ENCODE measurements around the gene FBXW12.

The FBXW12 gene

GRCh38 chr3:48422272-48422671 lies 50.3 kb downstream of the FBXW12 start:
- no peak for DNase-seq (ENCODE audit: low spot score)

- DNase-seq (ENCODE audit: low spot score): no peak
Measured at GRCh38 chr3:48422681-48423080, 50.7 kb downstream of the FBXW12 start.

GRCh38 chr3:48423241-48423882 lies 51.3 kb downstream of the FBXW12 start:
- DNase-seq (ENCODE audit: low spot score): no peak

- no peak for DNase-seq (ENCODE audit: low spot score)
Measured at GRCh38 chr3:48423883-48424695, 52.1 kb downstream of the FBXW12 start.

GRCh38 chr3:48425281-48425812 lies 53.3 kb downstream of the FBXW12 start:
- DNase-seq (ENCODE audit: low spot score): no peak

GRCh38 chr3:48426401-48426909 lies 54.4 kb downstream of the FBXW12 start:
- DNase-seq (ENCODE audit: low spot score): no peak

GRCh38 chr3:48426944-48427629 lies 55.1 kb downstream of the FBXW12 start:
- no peak for DNase-seq (ENCODE audit: low spot score)

GRCh38 chr3:48427630-48427962 lies 55.6 kb downstream of the FBXW12 start:
- no peak for DNase-seq (ENCODE audit: low spot score)

GRCh38 chr3:48428088-48428571 lies 56.1 kb downstream of the FBXW12 start:
- no peak for DNase-seq (ENCODE audit: low spot score)

GRCh38 chr3:48428572-48429316 lies 56.7 kb downstream of the FBXW12 start:
- peak; percentile 40 for DNase-seq (ENCODE audit: low spot score)

GRCh38 chr3:48429317-48429959 lies 57.4 kb downstream of the FBXW12 start:
- DNase-seq (ENCODE audit: low spot score): peak; percentile 29

- peak; percentile 51 for DNase-seq (ENCODE audit: low spot score)
Measured at GRCh38 chr3:48429960-48430707, 58.1 kb downstream of the FBXW12 start, which contains the start of gene PLXNB1. Gene PLXNB1, minus strand, starts transcription at chr3:48430086. Its CDS starts 5,475 bp downstream, at chr3:48424611.

GRCh38 chr3:48430708-48431101 lies 58.7 kb downstream of the FBXW12 start:
- DNase-seq (ENCODE audit: low spot score): no peak

- DNase-seq (ENCODE audit: low spot score): no peak
Measured at GRCh38 chr3:48431224-48432029, 59.4 kb downstream of the FBXW12 start.

- DNase-seq (ENCODE audit: low spot score): no peak
Measured at GRCh38 chr3:48432411-48433371, 60.7 kb downstream of the FBXW12 start.

- no peak for DNase-seq (ENCODE audit: low spot score)
Measured at GRCh38 chr3:48433472-48434118, 61.6 kb downstream of the FBXW12 start.

GRCh38 chr3:48434591-48435222 lies 62.7 kb downstream of the FBXW12 start:
- DNase-seq (ENCODE audit: low spot score): no peak

Measured in SK-N-DZ (cell line).